Glutamatergic neuron (in vitro differentiated cells): ENCODE data around the gene TBCB. TPM values are rescaled to one million over a fixed set of nuclear protein-coding genes. Genes with fewer than 3 reads are reported as not detected.

Experiments used
- DNase-seq: peaks from one replicate; pipeline ENCODE4 v3.0.0; 2022
- H3K27ac Mint-ChIP-seq: one replicate; pipeline ENCODE4 v1.8.0; 2020; ENCODE audit warnings: mild to moderate bottlenecking, mixed read lengths, inconsistent platforms; ENCODE audit not compliant: unreplicated experiment
- H3K27me3 Mint-ChIP-seq: one replicate; pipeline ENCODE4 v1.8.0; 2020; ENCODE audit warnings: mild to moderate bottlenecking, moderate library complexity, mixed read lengths, inconsistent platforms; ENCODE audit not compliant: unreplicated experiment
- H3K36me3 Mint-ChIP-seq: one replicate; pipeline ENCODE4 v1.8.0; 2020; ENCODE audit warnings: mild to moderate bottlenecking, mixed read lengths, inconsistent platforms; ENCODE audit not compliant: unreplicated experiment
- H3K4me1 Mint-ChIP-seq: one replicate; pipeline ENCODE4 v1.8.0; 2020; ENCODE audit warnings: mild to moderate bottlenecking, low read depth, mixed read lengths, inconsistent platforms; ENCODE audit not compliant: unreplicated experiment
- H3K4me3 Mint-ChIP-seq: one replicate; pipeline ENCODE4 v1.8.0; 2020; ENCODE audit warnings: mild to moderate bottlenecking, mixed read lengths, inconsistent platforms; ENCODE audit not compliant: unreplicated experiment
- H3K9me3 Mint-ChIP-seq: one replicate; pipeline ENCODE4 v1.8.0; 2020; ENCODE audit warnings: mild to moderate bottlenecking, moderate library complexity, mixed read lengths, inconsistent platforms; ENCODE audit not compliant: unreplicated experiment
- CTCF ChIP-seq: fragments of 200-600 bp; sonication (generic); IDR thresholded peaks from one replicate; pipeline ENCODE4 v1.5.0; 2021; ENCODE audit not compliant: partially characterized antibody, unreplicated experiment
- total RNA-seq: library from RNA; stranded (reverse); fragmentation: NEBNext Ultra II Directional; extraction: Animal tissue kit (Norgen Biotek cat#: 25700); gene quantifications from one replicate; pipeline ENCODE4 v1.2.1, GENCODE V29; 2021; ENCODE audit not compliant: unreplicated experiment

The TBCB gene
- total RNA-seq, 1 donor from 2014 or later = 337 TPM

- H3K4me3 Mint-ChIP-seq = no peak overlapping the region
- H3K27ac Mint-ChIP-seq = no peak overlapping the region
- no peak for TF ChIP-seq CTCF
- no peaks in the 10 kb centered on the region for H3K9me3 Mint-ChIP-seq
- H3K4me1 Mint-ChIP-seq = peaks cover 3% of the 10 kb centered on the region
- no peaks in the 10 kb centered on the region for H3K27me3 Mint-ChIP-seq
- no peak for DNase-seq
- H3K36me3 Mint-ChIP-seq = peaks cover 5% of the 10 kb centered on the region
Measured at GRCh38 chr19:36079389-36079945, 35.8 kb upstream of the TBCB start.

- no peak for TF ChIP-seq CTCF
- Mint-ChIP-seq H3K9me3 (no peaks in the 10 kb centered on the region), H3K36me3 (peaks cover 5% of the 10 kb centered on the region), H3K4me3 (no peak overlapping the region), H3K27ac (no peak overlapping the region), H3K4me1 (peaks cover 3% of the 10 kb centered on the region), H3K27me3 (peaks cover 2% of the 10 kb centered on the region)
- DNase-seq = no peak
Measured at GRCh38 chr19:36081385-36081784, 33.9 kb upstream of the TBCB start.

GRCh38 chr19:36081894-36082293, 33.4 kb upstream of the TBCB start:
- H3K9me3 Mint-ChIP-seq = no peaks in the 10 kb centered on the region
- TF ChIP-seq CTCF = no peak
- peaks cover 2% of the 10 kb centered on the region for H3K27me3 Mint-ChIP-seq
- no peak overlapping the region for H3K4me3 Mint-ChIP-seq
- no peak overlapping the region for H3K27ac Mint-ChIP-seq
- H3K4me1 Mint-ChIP-seq = peaks cover 3% of the 10 kb centered on the region
- DNase-seq = no peak
- peaks cover 5% of the 10 kb centered on the region for H3K36me3 Mint-ChIP-seq

- no peak overlapping the region for H3K4me3 Mint-ChIP-seq
- peaks cover 3% of the 10 kb centered on the region for H3K4me1 Mint-ChIP-seq
- peaks cover 5% of the 10 kb centered on the region for H3K36me3 Mint-ChIP-seq
- no peak for TF ChIP-seq CTCF
- no peaks in the 10 kb centered on the region for H3K9me3 Mint-ChIP-seq
- H3K27ac Mint-ChIP-seq = no peak overlapping the region
- peaks cover 2% of the 10 kb centered on the region for H3K27me3 Mint-ChIP-seq
- DNase-seq = no peak
Measured at GRCh38 chr19:36082916-36083315, 32.4 kb upstream of the TBCB start.

- no peak overlapping the region for H3K4me3 Mint-ChIP-seq
- H3K4me1 Mint-ChIP-seq = peaks cover 3% of the 10 kb centered on the region
- H3K36me3 Mint-ChIP-seq = peaks cover 5% of the 10 kb centered on the region
- no peaks in the 10 kb centered on the region for H3K9me3 Mint-ChIP-seq
- H3K27ac Mint-ChIP-seq = no peak overlapping the region
- peaks cover 2% of the 10 kb centered on the region for H3K27me3 Mint-ChIP-seq
- no peak for DNase-seq
- no peak for TF ChIP-seq CTCF
Measured at GRCh38 chr19:36084231-36085009, 30.8 kb upstream of the TBCB start.
